ENCODE results near the gene HAGHL. TPM values are rescaled to one million over a fixed set of nuclear protein-coding genes. Genes with fewer than 3 reads are reported as not detected.

Gene HAGHL
- total and polyA plus RNA-seq, 10 donors, result 7.7 to 75.8 (median 20.3) TPM

DNA sequence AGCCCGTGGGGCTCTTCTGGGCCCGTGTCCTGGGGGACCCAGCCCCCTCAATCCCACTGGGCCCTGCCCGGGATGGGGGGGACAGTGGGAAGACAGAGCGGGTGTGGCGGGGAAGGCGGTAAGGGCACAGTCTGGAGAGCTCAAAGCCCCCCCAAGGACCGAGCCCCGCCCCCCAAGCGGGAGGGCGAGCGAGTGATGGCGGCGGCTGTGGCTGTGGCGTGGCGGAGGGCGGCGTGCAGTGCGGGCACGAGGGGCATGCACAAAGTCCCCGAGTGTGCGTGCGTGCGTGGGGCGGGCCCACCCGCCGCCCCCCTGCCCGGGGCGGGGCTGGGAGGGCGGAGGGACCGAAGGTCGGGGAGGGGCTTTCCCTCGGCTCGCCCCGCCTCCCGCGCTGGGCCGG is 33.1 kb upstream of the HAGHL start:
- peak overlapping the region in 4 of 8 donors; percentile 40 to 72 (median 46) for H3K4me3 ChIP-seq
- DNase-seq, result no peak
- TF ChIP-seq POLR2A (IDR thresholded peaks at IDR 0.05), result no peak
- peak in 1 of 3 donors; percentile 1 for TF ChIP-seq POLR2AphosphoS5 (IDR thresholded peaks at IDR 0.05)
- H3K36me3 ChIP-seq, result no peaks in the 10 kb centered on the region
- intact Hi-C loops (cut with DNase I; ENCODE audit: low total_unique reads), result no loop called here
- peaks cover 25 to 54% (median 45%) of the 10 kb centered on the region in 6 donors for H3K4me1 ChIP-seq
- peak overlapping the region in 1 of 8 donors; percentile 11 for H3K27ac ChIP-seq
- peaks cover 0 to 73% (median 39%) of the 10 kb centered on the region in 7 donors for H3K27me3 ChIP-seq (replicated peaks in 1 of 7)
- no peaks in the 10 kb centered on the region for H3K9me3 ChIP-seq
- 3 to 24% (median 13%) methylated on average over 17 to 37 of the region's 37 CpGs; no CpG with 5 or more reads in 1 of the 5 donors for WGBS, 5 donors

DNA sequence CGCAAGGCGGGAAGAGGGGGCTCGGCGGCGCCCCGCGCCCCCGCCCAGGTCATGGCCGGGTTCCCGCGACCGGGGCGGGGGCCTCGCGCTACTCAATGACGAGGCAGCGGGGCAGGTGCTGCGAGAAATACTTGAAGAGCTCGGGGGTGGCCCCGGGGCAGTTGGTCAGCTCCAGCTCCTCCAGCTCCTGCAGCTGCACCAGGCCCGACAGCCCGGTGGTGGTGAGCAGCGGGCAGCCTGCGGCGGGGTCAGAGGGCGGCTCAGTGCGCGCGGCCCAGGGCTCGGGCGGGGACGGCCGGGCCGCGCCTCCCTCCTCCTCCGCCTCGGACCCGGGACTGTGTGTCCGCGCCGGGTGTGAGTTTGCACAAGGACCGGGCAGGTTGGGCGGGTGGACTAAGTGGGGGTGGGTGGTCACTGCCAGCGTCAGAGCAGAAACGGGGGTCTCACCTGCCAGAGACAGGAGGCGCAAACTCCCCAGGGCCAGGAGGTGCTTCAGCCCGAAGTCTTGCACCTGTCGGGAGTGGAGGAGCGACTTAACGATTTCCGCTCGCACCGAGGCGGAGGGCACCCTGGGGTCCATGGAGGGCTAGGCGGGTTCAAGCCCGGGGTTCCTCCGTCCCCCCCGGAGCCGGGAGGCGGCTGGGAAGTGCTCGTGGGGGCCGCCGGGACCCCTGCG is 32.6 kb upstream of the HAGHL start:
- peaks cover 19 to 50% (median 39%) of the 10 kb centered on the region in 6 donors for H3K4me1 ChIP-seq
- H3K9me3 ChIP-seq, result no peaks in the 10 kb centered on the region
- 2 to 11% (median 4%) methylated on average over 11 to 64 of the region's 64 CpGs for WGBS, 5 donors
- H3K27me3 ChIP-seq (replicated peaks in 1 of 7), result peaks cover 0 to 78% (median 43%) of the 10 kb centered on the region in 7 donors
- no peak for DNase-seq
- H3K36me3 ChIP-seq, result no peaks in the 10 kb centered on the region
- TF ChIP-seq POLR2A (IDR thresholded peaks at IDR 0.05) (no peak), POLR2AphosphoS5 (IDR thresholded peaks at IDR 0.05) (no peak)
- TF ChIP-seq, protein P1, sequence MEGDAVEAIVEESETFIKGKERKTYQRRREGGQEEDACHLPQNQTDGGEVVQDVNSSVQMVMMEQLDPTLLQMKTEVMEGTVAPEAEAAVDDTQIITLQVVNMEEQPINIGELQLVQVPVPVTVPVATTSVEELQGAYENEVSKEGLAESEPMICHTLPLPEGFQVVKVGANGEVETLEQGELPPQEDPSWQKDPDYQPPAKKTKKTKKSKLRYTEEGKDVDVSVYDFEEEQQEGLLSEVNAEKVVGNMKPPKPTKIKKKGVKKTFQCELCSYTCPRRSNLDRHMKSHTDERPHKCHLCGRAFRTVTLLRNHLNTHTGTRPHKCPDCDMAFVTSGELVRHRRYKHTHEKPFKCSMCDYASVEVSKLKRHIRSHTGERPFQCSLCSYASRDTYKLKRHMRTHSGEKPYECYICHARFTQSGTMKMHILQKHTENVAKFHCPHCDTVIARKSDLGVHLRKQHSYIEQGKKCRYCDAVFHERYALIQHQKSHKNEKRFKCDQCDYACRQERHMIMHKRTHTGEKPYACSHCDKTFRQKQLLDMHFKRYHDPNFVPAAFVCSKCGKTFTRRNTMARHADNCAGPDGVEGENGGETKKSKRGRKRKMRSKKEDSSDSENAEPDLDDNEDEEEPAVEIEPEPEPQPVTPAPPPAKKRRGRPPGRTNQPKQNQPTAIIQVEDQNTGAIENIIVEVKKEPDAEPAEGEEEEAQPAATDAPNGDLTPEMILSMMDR (IDR thresholded peaks at IDR 0.05 in 8 of 11, conservative IDR thresholded peaks at IDR 0.05 in 3 of 11), result no peak
- intact Hi-C loops (cut with DNase I; ENCODE audit: low total_unique reads), result no loop called here
- peak overlapping the region; percentile 6 to 72 (median 46) for H3K4me3 ChIP-seq
- H3K27ac ChIP-seq, result peak overlapping the region in 2 of 8 donors; percentile 56 to 73

DNA sequence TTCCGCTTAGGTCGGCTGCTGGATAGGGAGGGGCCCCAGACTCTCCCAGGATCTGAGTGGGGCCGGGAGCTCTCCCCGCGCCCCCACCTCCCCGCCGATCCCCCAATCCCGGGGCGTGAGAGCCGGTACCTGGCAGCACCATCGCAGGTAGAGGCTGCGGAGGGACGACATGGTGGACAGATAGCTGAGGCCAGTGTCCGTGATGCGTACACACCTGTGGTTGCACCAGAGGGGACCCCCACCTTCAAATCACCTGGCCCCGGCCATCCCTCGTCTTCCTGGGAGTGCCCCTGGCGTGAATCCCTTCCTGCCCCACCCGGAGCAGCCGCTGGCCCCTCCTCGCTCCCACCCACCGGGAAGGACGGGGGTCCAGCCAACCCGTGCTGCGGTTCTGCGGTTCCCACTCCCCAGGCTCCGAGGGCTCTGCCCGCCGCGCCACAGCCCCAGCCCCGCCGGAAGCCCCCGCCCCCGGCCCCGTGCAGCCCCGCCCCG is 32.0 kb upstream of the HAGHL start:
- H3K27ac ChIP-seq, result peak overlapping the region in 2 of 8 donors; percentile 56 to 73
- no peaks in the 10 kb centered on the region for H3K9me3 ChIP-seq
- TF ChIP-seq, protein P1 (IDR thresholded peaks at IDR 0.05 in 8 of 11, conservative IDR thresholded peaks at IDR 0.05 in 3 of 11), result no peak
- TF ChIP-seq POLR2A (IDR thresholded peaks at IDR 0.05), result no peak
- TF ChIP-seq POLR2AphosphoS5 (IDR thresholded peaks at IDR 0.05), result no peak
- no peak for DNase-seq
- peaks cover 0 to 84% (median 49%) of the 10 kb centered on the region in 7 donors for H3K27me3 ChIP-seq (replicated peaks in 1 of 7)
- no peaks in the 10 kb centered on the region for H3K36me3 ChIP-seq
- peak overlapping the region; percentile 6 to 72 (median 46) for H3K4me3 ChIP-seq
- WGBS, 5 donors, result 0 to 8% (median 3%) methylated on average over 12 to 37 of the region's 37 CpGs
- intact Hi-C loops (cut with DNase I; ENCODE audit: low total_unique reads), result no loop called here
- H3K4me1 ChIP-seq, result peaks cover 14 to 50% (median 34%) of the 10 kb centered on the region in 6 donors

DNA sequence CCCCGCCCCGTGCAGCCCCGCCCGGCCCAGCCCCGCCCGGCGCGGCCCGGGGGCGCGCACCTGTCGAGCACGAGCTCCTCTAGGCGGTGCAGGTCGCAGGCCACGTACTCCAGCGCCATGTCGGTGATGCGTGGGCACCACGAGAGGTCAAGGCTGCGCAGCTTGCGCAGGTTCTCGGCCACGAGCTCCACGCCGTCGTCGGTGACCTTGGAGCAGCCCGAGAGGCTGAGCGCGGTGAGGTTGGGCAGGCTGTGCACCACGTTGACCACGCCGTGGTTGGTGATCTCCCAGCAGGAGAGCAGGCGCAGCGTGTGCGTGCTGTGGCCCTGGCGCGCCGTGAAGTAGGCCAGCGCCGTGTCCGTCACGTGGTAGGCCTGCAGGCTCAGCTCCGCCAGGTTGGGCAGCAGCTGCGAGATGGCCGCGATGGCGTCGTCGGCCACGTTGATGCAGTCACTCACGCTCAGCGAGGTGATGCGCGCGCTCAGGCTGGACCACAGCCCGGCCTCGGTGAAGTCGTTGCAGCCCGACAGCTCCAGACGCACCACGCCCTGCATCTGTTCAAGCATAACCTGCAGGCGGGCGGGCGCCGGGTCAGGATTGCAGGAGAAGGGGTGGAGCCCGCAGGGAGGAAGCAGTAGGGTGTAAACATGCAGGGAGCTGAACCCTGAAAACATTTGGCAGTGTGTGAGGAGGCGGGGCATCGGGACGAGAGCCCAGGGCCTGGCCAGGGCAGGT is 31.4 kb upstream of the HAGHL start:
- no peaks in the 10 kb centered on the region for H3K36me3 ChIP-seq
- intact Hi-C loops (cut with DNase I; ENCODE audit: low total_unique reads), result no loop called here
- no peaks in the 10 kb centered on the region for H3K9me3 ChIP-seq
- H3K4me1 ChIP-seq, result peaks cover 14 to 48% (median 37%) of the 10 kb centered on the region in 6 donors
- peaks cover 6 to 90% (median 55%) of the 10 kb centered on the region in 7 donors for H3K27me3 ChIP-seq (replicated peaks in 1 of 7)
- DNase-seq, result peak; percentile 88
- peak overlapping the region; percentile 25 to 72 (median 46) for H3K4me3 ChIP-seq
- 1 to 6% (median 3%) methylated on average over 18 to 71 of the region's 71 CpGs for WGBS, 5 donors
- peak overlapping the region in 5 of 8 donors; percentile 5 to 73 (median 52) for H3K27ac ChIP-seq
- TF ChIP-seq POLR2AphosphoS5 (IDR thresholded peaks at IDR 0.05) (peak; percentile 61 to 79 (median 78)), POLR2A (IDR thresholded peaks at IDR 0.05) (no peak)

All from spleen (tissue), 11 donors.